ENCODE data around the gene ELP5.
A peak's percentile ranks its signal among the peaks of the same experiment; 100 is the strongest.

DNA sequence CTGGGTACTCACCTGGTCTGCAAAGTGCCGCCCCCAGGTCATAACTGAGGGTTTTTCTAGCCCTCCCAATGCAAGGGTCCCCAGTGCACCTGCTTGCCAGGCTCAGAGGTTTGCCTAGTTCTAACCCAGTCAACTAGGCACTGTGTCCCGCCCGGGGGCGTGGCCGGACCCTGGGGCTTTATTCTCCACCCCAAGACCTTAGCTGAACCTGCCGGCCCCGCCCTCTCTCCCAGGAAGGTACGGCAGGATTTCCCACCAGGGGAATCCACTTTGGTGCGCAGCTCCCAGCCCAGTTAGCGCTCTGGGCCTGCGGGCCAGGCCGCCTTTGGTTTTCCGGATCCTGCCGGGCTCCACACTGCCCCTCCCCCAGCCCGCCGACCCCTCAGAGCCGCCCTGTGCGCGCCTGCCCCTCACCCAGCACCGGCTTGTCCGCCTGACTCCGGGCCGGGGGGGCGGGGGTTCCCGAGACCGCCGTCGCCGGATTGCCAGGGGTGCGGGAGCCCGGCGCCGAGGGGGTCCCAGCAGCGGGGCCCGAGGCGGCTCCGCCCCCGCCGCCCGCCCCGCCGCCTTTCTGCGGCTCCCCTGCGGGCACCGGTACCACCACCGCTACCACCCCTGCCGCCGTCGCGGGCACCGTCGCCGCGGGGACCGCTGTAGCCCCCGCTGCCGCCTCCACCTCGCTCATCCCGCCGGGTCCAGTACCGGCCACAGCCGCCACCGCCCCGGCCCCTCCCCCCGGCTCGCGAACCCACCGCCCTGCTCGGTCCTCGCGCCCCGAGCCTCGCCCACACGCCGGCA lies 42.0 kb downstream of the ELP5 start:
- TF ChIP-seq, protein P1, sequence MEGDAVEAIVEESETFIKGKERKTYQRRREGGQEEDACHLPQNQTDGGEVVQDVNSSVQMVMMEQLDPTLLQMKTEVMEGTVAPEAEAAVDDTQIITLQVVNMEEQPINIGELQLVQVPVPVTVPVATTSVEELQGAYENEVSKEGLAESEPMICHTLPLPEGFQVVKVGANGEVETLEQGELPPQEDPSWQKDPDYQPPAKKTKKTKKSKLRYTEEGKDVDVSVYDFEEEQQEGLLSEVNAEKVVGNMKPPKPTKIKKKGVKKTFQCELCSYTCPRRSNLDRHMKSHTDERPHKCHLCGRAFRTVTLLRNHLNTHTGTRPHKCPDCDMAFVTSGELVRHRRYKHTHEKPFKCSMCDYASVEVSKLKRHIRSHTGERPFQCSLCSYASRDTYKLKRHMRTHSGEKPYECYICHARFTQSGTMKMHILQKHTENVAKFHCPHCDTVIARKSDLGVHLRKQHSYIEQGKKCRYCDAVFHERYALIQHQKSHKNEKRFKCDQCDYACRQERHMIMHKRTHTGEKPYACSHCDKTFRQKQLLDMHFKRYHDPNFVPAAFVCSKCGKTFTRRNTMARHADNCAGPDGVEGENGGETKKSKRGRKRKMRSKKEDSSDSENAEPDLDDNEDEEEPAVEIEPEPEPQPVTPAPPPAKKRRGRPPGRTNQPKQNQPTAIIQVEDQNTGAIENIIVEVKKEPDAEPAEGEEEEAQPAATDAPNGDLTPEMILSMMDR (IDR thresholded peaks at IDR 0.05), result no peak
- TF ChIP-seq EP300 (IDR thresholded peaks at IDR 0.05), result no peak
- TF ChIP-seq POLR2AphosphoS5 (IDR thresholded peaks at IDR 0.05), result peak in 1 of 4 donors; percentile 16
- TF ChIP-seq POLR2A (IDR thresholded peaks at IDR 0.05), result no peak
